ENCODE measurements around the gene HAO2. TPM values are rescaled to one million over a fixed set of nuclear protein-coding genes. Genes with fewer than 3 reads are reported as not detected.

The HAO2 gene
- total RNA-seq, 4 donors from 2014 or later: 2.2 to 6.8 (median 5.0) TPM

DNA sequence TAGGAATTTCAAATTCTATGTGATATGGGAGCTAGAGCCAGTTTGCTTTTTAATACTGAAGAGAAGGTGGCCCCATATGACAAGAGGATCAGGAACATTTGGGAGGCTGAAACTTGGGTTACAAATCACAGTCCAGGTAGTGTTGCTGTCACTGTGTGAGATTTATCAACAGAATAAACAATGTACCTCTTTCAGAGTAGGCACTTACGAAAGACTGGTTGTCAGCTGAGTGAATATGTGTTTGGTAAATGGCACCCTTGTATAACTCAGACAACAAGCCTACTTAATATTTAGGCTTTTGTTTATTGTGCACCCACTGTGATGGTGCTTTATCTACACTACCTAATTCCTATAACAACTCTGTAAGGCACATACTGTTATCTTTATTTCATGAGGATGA is 7.4 kb upstream of the HAO2 start:
- TF ChIP-seq POLR2A (IDR thresholded peaks at IDR 0.05): no peak
- TF ChIP-seq, protein P1, sequence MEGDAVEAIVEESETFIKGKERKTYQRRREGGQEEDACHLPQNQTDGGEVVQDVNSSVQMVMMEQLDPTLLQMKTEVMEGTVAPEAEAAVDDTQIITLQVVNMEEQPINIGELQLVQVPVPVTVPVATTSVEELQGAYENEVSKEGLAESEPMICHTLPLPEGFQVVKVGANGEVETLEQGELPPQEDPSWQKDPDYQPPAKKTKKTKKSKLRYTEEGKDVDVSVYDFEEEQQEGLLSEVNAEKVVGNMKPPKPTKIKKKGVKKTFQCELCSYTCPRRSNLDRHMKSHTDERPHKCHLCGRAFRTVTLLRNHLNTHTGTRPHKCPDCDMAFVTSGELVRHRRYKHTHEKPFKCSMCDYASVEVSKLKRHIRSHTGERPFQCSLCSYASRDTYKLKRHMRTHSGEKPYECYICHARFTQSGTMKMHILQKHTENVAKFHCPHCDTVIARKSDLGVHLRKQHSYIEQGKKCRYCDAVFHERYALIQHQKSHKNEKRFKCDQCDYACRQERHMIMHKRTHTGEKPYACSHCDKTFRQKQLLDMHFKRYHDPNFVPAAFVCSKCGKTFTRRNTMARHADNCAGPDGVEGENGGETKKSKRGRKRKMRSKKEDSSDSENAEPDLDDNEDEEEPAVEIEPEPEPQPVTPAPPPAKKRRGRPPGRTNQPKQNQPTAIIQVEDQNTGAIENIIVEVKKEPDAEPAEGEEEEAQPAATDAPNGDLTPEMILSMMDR (IDR thresholded peaks at IDR 0.05): no peak
- no peaks in the 10 kb centered on the region for H3K36me3 ChIP-seq
- peaks cover 10% of the 10 kb centered on the region for H3K4me1 ChIP-seq
- H3K9me3 ChIP-seq: no peaks in the 10 kb centered on the region
- WGBS: 74% methylated on average over 1 of the region's 1 CpG
- H3K4me3 ChIP-seq: no peak overlapping the region
- no peak overlapping the region for H3K27ac ChIP-seq
- no peaks in the 10 kb centered on the region for H3K27me3 ChIP-seq
- no peak for DNase-seq (ENCODE audit: low spot score in 2 of 2)

DNA sequence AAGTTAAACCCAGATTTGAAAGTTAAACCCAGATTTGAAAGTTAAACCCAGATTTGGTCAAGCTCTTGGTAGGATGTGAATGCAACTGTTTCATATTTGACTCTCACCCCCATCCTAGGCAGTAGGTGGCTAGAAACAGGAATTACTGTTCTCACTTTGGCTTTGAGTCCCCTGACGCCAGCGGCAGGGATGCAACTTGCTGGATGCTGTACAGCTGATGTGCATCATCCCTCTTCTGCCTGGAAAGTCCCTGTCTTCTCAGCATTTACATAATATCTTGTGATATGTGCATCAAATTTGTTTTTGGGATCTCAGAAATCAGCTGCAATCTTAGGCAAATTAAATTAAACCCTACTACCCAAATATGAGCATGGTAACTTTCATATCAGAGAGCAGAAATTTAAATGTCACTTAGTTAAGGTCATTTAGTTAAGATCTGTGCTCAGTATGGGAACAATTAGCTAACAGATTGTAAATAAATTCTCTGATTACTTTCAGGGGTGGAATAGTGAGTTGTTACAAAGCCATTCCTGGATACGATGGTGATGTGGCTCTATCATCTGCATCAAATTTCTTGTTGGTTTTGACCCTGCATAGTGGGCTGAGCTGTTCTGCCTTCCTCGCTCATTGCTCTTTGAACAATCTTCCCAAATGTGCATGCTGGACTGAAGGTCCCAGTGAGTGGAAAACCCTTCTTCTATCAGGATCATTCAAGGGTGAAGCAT is 6.8 kb upstream of the HAO2 start:
- H3K36me3 ChIP-seq: no peaks in the 10 kb centered on the region
- H3K9me3 ChIP-seq: no peaks in the 10 kb centered on the region
- H3K4me1 ChIP-seq: peaks cover 10% of the 10 kb centered on the region
- H3K27ac ChIP-seq: no peak overlapping the region
- WGBS: 49% methylated on average over 4 of the region's 4 CpGs
- no peak overlapping the region for H3K4me3 ChIP-seq
- no peak for DNase-seq (ENCODE audit: low spot score in 2 of 2)
- H3K27me3 ChIP-seq: no peaks in the 10 kb centered on the region
- TF ChIP-seq, protein P1 (IDR thresholded peaks at IDR 0.05): no peak
- TF ChIP-seq EP300 (IDR thresholded peaks at IDR 0.05): no peak
- TF ChIP-seq POLR2A (IDR thresholded peaks at IDR 0.05): no peak
- no peak for TF ChIP-seq POLR2AphosphoS5 (IDR thresholded peaks at IDR 0.05)

DNA sequence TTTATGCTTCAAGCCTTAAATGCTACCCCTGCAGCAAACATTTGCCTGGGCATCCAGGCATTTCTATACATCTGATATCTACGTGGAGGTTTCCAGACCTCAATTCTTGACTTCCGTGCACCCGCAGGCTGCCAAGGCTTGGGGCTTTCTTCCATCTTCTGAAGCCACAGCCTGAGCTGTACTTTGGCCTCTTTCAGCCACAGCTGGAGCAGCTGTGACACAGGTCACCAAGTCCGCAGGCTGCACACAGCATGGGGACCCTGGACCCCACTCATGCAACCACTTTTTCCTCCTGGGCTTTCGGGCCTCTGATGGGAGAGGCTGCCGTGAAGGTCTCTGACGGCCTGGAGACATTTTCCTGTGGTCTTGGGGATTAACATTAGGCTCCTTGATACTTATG is 5.4 kb upstream of the HAO2 start:
- H3K27me3 ChIP-seq: no peaks in the 10 kb centered on the region
- H3K36me3 ChIP-seq: no peaks in the 10 kb centered on the region
- H3K4me3 ChIP-seq: no peak overlapping the region
- peaks cover 9% of the 10 kb centered on the region for H3K4me1 ChIP-seq
- no peak for DNase-seq (ENCODE audit: low spot score in 2 of 2)
- 87% methylated on average over 7 of the region's 7 CpGs for WGBS
- no peak overlapping the region for H3K27ac ChIP-seq
- H3K9me3 ChIP-seq: no peaks in the 10 kb centered on the region
- TF ChIP-seq EP300 (IDR thresholded peaks at IDR 0.05) (no peak), POLR2A (IDR thresholded peaks at IDR 0.05) (no peak), POLR2AphosphoS5 (IDR thresholded peaks at IDR 0.05) (no peak)
- TF ChIP-seq, protein P1 (IDR thresholded peaks at IDR 0.05): no peak

DNA sequence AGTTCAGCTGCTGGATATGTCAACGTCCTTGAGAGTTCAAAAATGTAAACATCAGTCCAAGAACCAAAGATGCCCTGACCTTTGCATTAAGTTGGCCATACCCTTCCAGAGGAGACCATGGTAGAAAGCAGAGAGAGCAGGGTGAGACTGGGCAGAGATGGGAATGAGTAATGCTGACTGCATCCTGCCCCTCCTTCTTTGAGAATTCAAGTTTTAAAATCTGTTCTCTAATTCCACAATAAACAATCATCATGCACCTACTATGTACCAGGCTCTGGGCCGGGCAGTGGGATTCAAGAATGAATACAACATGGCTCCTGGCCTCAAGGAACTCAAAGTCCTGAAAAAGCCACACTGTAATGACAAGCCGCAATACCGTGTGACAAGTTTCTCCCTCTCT is 3.9 kb upstream of the HAO2 start:
- WGBS: 77% methylated on average over 4 of the region's 4 CpGs
- H3K4me3 ChIP-seq: no peak overlapping the region
- H3K27me3 ChIP-seq: no peaks in the 10 kb centered on the region
- H3K9me3 ChIP-seq: no peaks in the 10 kb centered on the region
- H3K4me1 ChIP-seq: no peaks in the 10 kb centered on the region
- H3K27ac ChIP-seq: no peak overlapping the region
- H3K36me3 ChIP-seq: no peaks in the 10 kb centered on the region
- no peak for TF ChIP-seq POLR2AphosphoS5 (IDR thresholded peaks at IDR 0.05)
- TF ChIP-seq EP300 (IDR thresholded peaks at IDR 0.05): no peak
- no peak for TF ChIP-seq POLR2A (IDR thresholded peaks at IDR 0.05)
- TF ChIP-seq, protein P1 (IDR thresholded peaks at IDR 0.05): no peak
- DNase-seq (ENCODE audit: low spot score in 2 of 2): no peak

DNA sequence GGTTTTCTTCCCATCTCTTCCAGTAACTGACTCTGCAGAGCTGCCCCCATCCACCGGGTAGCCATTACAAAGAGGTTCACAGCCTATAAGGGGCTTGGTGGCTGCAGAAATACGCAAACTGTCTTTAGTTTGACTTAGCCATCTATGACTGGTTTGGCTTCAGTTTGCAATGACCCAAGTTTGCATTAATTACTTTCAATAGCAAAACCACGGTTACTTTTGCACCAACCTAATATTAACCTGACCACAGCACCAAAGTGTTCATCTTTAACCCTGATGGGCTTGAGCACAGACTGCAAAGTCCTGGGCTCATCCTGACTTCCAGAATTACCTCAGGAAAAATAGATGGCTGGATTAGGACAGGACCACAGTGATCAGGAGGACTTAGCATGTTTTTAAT is 2.2 kb upstream of the HAO2 start:
- no peaks in the 10 kb centered on the region for H3K9me3 ChIP-seq
- H3K27ac ChIP-seq: no peak overlapping the region
- no peaks in the 10 kb centered on the region for H3K36me3 ChIP-seq
- no peak for TF ChIP-seq EP300 (IDR thresholded peaks at IDR 0.05)
- H3K4me1 ChIP-seq: no peaks in the 10 kb centered on the region
- DNase-seq (ENCODE audit: low spot score in 2 of 2): no peak
- H3K4me3 ChIP-seq: no peak overlapping the region
- 85% methylated on average over 3 of the region's 3 CpGs for WGBS
- H3K27me3 ChIP-seq: no peaks in the 10 kb centered on the region
